ENCODE results near the gene PTPN4. TPM values are rescaled to one million over a fixed set of nuclear protein-coding genes. Genes with fewer than 3 reads are reported as not detected.
"Not testable (repeated sequence)": the region's sequence is repeated elsewhere in the genome, so short reads cannot be mapped to it uniquely, and the experiment has no call there.

PTPN4 gene
- total and polyA plus RNA-seq, 8 donors, result 4.4 to 18.7 (median 13.2) TPM

DNA sequence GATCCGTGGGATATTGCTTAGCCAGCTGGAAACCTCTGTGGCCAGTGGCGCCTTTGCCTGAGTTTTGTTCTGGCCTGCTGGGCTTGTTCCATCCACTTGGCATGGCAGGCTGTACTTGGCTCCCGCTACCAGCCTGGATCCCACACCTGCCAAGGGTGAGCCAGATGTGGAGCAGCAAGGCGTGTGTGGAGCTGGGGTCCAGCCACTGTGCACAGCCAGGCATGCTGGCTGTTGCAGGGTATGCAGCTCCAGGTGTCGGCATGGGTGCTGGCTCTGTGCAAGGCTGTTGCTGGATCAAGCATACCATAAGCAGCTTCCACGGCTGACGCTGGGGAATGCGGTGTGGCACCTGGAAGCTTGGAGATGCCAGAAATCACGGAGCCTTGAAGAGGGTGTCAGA is 34.5 kb downstream of the PTPN4 start:
- ATAC-seq, result no peak
- H3K4me1 ChIP-seq, result no peaks in the 10 kb centered on the region
- intact Hi-C loops (cut with DNase I), result no loop called here
- 91 to 94% methylated on average over 9 of the region's 9 CpGs for WGBS, 2 donors
- TF ChIP-seq CTCF (IDR thresholded peaks at IDR 0.05), result no peak
- DNase-seq, result peak in 1 of 6 donors; percentile 33
- FAIRE-seq, result no peak
- no peaks in the 10 kb centered on the region for H3K36me3 ChIP-seq
- H3K27ac ChIP-seq, result no peak overlapping the region
- no peaks in the 10 kb centered on the region for H3K27me3 ChIP-seq
- peaks cover 0 to 4% (median 0%) of the 10 kb centered on the region in 4 donors for H3K9me3 ChIP-seq
- no peak overlapping the region for H3K4me3 ChIP-seq

DNA sequence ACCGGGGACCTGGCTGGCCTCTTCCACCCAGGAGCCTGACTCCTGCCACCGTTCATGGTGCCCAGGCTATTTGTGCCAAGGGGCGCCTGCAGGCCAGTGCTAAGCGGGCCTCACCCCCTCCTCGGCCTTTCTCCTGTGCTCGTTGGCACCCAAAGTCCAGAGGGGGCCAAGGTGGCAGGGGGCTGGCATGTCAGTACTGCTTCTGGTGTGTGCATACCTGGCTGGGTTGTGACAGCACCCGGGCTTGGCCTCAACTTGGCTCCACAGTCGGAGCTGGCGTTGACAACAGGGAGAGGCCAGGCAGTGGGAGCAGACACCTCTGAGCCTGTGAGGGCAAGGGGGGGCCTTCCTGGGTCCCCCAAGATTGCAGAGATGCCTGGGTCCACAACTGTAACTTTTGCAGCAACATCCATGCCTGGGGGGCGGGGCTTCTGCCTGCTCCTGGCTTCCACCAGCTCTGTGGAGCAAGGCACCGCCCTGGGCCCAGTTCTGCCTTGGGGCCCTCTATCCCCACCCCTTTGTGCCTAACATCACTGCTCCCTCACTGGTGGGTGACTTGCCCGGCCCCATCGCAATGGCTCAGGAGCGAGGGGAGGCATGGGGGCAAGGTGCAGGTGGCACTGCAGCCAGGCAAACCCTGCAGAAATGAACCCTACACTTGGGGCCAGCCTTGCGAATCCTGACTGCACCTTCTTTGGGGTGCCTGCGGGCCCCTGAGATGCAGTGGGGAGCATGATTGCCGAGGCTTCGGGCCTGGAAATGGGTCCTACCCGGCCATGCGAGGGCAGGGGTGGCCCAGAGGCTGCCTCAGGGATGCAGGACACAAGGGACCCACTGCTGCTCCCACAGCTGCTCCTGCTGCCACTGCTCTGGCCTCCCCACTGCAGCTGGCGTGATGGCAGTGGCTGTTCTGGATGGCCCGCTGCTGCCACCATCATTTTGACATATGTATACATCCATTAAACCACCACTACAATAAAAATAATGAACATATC is 35.9 kb downstream of the PTPN4 start:
- no peaks in the 10 kb centered on the region for H3K9me3 ChIP-seq
- no peaks in the 10 kb centered on the region for H3K36me3 ChIP-seq
- H3K27ac ChIP-seq, result no peak overlapping the region
- no peak overlapping the region for H3K4me3 ChIP-seq
- FAIRE-seq (no peak), ATAC-seq (no peak), DNase-seq (peak in 2 of 6 donors; percentile 25 to 42)
- no peaks in the 10 kb centered on the region for H3K27me3 ChIP-seq
- no peak for TF ChIP-seq CTCF (IDR thresholded peaks at IDR 0.05)
- no peaks in the 10 kb centered on the region for H3K4me1 ChIP-seq
- intact Hi-C loops (cut with DNase I), result no loop called here
- 97 to 99% methylated on average over 22 of the region's 22 CpGs for WGBS, 2 donors

- no peak for TF ChIP-seq CTCF (IDR thresholded peaks at IDR 0.05)
- no peak for FAIRE-seq
- WGBS, 2 donors, result 88 to 100% methylated on average over 1 of the region's 1 CpG
- no peak for ATAC-seq
- intact Hi-C loops (cut with DNase I), result no loop called here
- no peak overlapping the region for H3K27ac ChIP-seq
- no peaks in the 10 kb centered on the region for H3K36me3 ChIP-seq
- no peaks in the 10 kb centered on the region for H3K27me3 ChIP-seq
- H3K9me3 ChIP-seq, result no peaks in the 10 kb centered on the region
- H3K4me1 ChIP-seq, result peaks cover 0 to 3% (median 0%) of the 10 kb centered on the region in 3 donors
- no peak overlapping the region for H3K4me3 ChIP-seq
- DNase-seq, result no peak
Observed at GRCh38 chr2:119800376-119800902, 40.7 kb downstream of the PTPN4 start.

DNA sequence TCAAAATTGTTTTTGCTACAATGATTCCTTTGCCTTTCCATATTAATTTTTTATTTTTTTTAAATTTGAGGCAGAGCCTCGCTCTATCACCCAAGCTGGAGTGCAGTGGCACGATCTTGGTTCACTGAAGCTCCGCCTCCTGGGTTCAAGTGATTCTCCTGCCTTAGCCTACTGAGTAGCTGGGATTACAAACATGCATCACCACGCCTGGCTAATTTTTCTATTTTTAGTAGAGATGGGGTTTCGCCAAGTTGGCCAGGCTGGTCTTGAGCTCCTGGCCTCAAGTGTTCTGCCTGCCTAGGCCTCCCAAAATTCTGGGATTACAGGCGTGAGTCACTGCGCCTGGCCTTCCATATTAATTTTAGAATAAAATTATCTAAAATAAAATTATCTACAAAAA is 41.3 kb downstream of the PTPN4 start:
- no peaks in the 10 kb centered on the region for H3K9me3 ChIP-seq
- intact Hi-C loops (cut with DNase I), result no loop called here
- H3K36me3 ChIP-seq, result no peaks in the 10 kb centered on the region
- no peak for ATAC-seq
- H3K27me3 ChIP-seq, result no peaks in the 10 kb centered on the region
- no peak for DNase-seq
- FAIRE-seq, result no peak
- peaks cover 0 to 3% (median 0%) of the 10 kb centered on the region in 3 donors for H3K4me1 ChIP-seq
- no peak overlapping the region for H3K27ac ChIP-seq
- no peak for TF ChIP-seq CTCF (IDR thresholded peaks at IDR 0.05)
- WGBS, 2 donors, result 97 to 98% methylated on average over 7 of the region's 7 CpGs
- no peak overlapping the region for H3K4me3 ChIP-seq

GRCh38 chr2:119801989-119802388 is 42.3 kb downstream of the PTPN4 start:
- H3K4me1 ChIP-seq; H3K4me3 ChIP-seq; intact Hi-C loops (cut with DNase I); H3K36me3 ChIP-seq; H3K9me3 ChIP-seq; DNase-seq; FAIRE-seq; H3K27me3 ChIP-seq; H3K27ac ChIP-seq; ATAC-seq: not testable (repeated sequence)
- 92 to 96% methylated on average over 10 of the region's 10 CpGs for WGBS, 2 donors

Measured in pancreas (tissue), 10 donors.